Stimulated activated CD4-positive, alpha-beta T cell treated with anti-CD3 and anti-CD28 coated beads, Interleukin-2, amount 100 ng/mL, for 4 hours (primary cell): ENCODE results near the gene LLGL2.
"Not testable (repeated sequence)": the region's sequence is repeated elsewhere in the genome, so short reads cannot be mapped to it uniquely, and the experiment has no call there.

Experiments used
- DNase-seq: peaks from one replicate; pipeline ENCODE4 v3.0.0-alpha.2; 2020; ENCODE audit warnings: low read depth

Gene LLGL2

DNA sequence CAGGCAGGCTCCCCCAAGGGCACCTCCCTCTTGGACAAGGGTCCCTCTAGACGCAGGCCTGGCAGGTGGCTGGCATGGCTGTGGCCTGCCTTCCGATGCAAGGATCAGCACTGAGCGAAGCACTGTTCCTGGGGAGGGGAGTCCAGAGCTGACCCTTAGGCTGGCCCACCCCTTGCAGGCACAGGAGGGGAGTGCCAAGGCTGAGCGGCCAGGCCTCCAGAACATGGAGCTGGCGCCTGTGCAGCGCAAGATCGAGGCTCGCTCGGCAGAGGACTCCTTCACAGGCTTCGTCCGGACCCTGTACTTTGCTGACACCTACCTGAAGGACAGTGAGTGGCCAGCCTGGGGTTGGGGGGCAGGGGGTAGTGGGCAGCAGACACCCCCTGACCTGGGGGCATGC lies 45.3 kb downstream of the LLGL2 start:
- no peak for DNase-seq

DNA sequence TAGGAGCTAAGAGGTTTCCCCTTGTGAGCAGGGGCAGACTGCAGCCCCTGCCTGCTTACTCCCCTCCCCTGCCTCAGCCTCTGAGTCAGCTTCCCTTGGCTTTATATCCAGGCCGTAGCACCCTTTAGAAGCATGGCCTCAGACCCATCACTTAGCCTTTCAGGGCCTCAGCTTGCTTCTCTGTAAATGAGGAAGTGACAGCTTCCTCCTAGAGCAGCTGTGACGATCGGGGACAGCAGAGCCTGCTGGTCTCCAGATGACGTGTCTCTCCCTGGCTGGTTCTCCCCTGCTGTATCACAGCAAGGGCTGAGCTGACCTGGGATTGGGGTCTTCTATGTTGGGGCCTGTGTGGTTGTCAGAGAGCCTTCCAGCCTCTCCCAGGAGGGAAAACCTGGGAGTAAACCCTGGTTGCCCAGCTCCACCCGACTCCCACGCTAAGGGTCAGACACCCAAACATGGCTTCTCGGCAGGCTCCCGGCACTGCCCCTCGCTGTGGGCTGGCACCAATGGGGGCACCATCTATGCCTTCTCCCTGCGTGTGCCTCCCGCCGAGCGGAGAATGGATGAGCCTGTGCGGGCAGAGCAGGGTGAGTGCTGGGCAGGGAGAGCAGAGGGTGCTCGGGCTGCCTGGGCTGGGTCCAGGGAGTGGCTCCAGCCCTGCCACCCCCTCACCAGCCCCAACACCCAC lies 45.8 kb downstream of the LLGL2 start:
- DNase-seq = no peak

DNA sequence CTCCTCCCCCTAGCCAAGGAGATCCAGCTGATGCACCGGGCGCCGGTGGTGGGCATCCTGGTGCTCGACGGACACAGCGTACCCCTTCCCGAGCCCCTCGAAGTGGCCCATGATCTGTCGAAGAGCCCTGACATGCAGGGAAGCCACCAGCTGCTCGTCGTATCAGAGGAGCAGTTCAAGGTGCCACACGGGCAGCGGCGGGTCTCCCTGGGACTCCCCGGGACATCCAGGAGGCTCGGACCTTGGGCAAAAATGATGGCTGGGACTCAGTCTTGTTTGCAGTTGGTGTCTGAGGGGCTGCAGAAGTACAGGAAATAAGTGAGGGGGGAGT lies 46.4 kb downstream of the LLGL2 start:
- DNase-seq = no peak

DNA sequence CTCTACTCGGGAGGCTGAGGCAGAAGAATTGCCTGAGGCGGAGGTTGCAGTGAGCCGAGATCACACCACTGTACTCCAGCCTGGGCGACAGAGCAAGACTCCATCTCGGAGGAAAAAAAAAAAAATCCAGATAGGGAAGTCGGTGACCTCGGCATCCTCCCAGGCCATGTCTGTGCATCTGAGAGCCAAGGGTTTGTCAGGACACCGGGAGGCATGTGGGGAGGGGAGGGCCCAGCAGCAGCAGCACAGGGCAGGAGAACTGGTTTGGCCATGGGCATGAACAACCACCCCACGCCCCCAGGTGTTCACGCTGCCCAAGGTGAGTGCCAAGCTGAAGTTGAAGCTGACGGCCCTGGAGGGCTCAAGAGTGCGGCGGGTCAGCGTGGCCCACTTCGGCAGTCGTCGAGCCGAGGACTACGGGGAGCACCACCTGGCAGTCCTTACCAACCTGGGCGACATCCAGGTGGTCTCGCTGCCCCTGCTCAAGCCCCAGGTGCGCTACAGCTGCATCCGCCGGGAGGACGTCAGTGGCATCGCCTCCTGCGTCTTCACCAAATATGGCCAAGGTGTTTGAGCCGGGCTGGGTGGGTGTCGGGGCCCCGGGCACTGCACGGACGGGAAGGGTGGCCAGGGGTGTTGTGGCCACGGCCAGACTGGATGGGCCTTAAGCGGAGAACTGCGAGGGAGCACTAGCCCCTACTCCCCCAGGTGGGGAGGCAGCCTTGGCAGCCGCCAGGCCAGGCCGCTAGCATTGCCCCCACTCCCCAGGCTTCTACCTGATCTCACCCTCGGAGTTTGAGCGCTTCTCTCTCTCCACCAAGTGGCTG lies 47.4 kb downstream of the LLGL2 start:
- no peak for DNase-seq

DNA sequence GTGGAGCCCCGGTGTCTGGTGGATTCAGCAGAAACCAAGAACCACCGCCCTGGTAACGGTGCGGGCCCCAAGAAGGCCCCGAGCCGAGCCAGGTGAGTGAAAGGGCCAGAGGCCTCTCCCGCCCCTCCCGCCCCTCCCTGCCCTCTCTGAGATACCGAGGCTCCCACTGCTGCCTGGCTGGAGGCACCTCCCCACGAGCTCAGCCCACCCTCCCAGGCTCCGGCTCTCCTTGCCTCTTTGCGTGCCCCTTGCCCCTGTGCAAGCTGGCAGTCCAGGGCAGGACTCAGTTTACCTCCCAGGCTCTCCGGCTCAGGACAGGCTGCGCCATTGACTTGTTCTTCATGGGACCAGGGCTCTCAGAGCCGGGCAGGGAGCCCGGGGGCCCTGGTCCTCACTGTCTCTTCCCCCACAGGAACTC lies 48.1 kb downstream of the LLGL2 start:
- DNase-seq = no peak

DNA sequence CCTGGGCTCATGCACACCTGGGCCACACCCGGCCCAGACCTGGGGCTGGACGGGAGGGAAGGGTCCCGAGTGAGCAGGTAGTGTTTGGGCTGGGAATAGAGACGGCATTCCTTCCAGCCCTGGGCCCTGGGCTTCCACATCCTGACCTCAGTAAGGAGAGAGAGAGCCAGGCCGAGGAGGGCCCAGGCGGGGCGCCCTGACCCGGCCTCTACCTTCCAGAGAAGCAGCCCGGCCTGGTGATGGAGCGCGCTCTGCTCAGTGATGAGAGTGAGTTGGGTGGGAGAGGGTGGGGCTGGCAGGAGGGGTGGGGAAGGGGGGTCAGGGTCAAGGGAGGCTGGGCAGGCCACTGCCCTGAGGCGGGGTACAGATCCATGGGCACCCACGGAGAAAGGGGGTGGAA lies 48.5 kb downstream of the LLGL2 start:
- DNase-seq = no peak

DNA sequence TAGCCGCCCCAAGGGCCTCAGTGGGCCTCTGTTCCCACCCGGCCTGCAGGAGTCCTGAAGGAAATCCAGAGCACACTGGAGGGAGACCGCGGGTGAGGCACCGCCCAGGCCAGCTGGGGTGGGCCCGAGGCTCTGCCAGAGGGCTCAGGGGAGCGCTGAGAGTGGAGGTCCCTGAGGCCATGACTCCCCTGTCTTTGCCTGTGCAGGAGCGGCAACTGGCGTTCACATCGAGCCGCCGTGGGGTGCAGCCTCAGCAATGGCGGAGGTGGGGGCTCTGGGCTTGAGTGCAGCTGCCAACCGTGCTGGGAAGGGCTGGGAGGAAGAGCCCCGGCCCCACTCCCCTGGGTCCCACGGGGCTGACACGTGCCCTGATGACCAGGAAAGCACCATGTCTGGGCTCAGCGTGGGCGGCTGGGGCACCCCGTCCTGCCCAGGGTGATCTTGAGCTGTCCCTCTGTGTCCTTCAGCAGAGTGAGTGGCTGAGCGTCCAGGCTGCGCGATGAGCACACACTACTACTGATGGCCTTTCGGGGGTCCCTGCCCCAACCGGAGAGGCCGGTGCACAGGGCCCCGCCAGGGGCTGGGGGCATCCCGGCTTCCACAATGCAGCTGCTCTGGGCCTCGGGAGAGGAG lies 49.0 kb downstream of the LLGL2 start:
- DNase-seq = no peak

DNA sequence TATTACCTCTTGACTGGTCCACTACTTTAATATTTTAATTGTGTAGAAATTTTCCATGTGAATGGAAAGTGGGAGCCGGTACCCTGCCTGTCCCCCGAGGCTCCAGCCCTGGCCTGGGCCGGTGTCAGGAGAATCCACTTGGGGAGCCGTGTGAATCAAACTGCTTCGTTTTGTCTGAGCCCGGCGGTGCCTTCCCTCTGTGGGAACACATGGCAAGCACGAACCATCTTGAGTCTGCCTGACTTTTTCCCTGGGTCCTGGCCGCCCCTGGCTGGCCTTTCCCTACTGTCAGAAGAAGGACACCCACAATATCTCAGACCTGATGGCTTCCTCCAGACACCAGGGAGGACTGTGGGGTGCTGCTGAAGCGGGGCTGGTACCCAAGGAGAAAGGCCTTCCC lies 49.7 kb downstream of the LLGL2 start:
- DNase-seq = no peak

DNA sequence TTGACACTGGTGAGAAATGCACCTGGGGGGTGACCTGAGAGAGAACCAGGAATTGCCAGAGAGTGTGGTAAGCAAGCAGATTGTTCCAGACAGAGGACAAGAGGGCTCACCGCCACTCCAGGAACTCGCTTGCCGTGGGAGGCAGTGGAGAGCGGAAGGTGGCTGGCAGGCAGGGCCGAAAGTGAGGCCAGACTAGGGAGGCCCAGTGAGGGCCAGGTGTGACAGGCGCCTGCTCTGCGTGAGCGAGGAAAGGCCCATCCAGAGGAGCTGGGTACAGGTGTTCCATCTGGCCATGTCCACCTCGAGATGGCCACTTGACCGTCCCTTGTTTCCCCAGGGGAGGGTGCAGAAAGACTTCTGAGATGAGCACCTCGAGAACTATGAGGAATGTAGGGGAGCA lies 50.2 kb downstream of the LLGL2 start:
- no peak for DNase-seq

DNA sequence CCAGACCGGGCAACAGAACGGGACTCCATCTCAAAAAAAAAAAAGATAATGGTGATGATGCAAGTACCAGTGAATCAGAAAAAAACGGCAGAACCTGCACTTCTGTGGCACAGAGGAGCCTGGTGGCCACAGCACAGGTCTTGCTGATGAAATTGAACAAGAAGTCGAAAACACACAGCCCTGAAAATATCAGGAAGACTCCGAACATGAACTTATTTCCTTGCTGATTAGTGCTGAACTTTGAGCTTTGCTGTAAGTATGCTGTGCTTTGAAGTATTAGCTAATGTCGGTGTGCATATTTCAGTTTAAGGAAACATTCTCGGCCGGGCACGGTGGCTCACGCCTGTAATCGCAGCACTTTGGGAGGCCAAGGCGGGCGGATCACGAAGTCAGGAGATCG lies 51.2 kb downstream of the LLGL2 start:
- DNase-seq = no peak

DNA sequence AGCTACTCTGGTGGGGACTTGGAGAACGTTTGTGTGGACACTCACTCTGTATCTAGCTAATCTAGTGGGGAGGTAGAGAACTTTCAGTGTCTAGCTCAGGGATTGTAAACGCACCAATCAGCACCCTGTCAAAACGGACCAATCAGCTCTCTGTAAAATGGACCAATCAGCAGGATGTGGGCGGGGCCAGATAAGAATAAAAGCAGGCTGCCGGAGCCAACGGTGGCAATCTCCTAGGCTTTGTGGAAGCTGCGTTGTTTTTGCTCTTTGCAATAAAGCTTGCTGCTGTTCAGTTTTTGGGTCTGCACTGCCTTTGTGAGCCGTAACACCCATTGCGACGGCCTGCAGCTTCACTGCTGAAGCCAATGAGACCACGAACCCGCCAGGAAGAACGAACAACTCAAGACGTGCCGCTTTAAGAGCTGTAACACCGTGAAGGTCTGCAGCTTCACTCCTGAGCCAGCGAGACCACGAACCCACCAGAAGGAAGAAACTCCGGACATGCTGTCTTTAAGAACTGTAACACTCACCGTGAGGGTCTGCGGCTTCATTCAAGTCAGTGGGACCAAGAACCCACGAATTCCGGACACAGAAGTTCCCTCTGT lies 55.7 kb downstream of the LLGL2 start:
- DNase-seq = peak; percentile 30

DNA sequence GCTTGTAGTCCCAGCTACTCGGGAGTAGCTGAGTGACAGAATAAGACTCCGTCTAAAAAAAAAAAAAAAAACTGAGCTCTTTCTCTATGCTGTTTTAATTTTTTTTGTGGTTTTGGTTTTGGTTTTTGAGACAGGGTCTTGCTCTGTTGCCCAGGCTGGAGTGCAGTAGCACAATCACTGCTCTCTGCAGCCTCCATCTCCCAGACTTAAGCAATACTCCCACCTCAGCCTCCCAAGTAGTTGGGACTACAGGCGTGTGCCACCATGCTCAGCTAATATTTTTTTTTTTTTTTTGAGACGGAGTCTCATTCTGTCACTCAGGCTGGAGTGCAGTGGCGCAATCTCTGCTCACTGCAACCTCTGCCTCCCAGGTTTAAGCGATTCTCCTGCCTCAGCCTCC lies 57.7 kb downstream of the LLGL2 start:
- DNase-seq = not testable (repeated sequence)

DNA sequence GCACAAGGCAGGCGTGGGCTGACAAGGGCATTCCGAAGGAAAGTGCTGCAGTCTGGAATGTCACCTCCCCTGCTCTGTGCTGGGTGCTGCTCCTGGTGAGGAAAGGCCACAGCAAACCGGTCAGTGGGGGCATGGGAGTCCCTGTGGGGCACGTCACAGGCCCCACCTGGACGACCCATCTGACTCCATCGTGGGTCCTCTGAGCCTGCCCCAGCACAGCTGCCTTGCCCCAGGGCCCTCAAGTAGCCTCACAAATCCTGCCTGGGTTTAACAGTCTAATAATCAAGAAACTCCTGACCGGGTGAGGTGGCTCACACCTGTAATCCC lies 59.3 kb downstream of the LLGL2 start:
- DNase-seq = no peak

DNA sequence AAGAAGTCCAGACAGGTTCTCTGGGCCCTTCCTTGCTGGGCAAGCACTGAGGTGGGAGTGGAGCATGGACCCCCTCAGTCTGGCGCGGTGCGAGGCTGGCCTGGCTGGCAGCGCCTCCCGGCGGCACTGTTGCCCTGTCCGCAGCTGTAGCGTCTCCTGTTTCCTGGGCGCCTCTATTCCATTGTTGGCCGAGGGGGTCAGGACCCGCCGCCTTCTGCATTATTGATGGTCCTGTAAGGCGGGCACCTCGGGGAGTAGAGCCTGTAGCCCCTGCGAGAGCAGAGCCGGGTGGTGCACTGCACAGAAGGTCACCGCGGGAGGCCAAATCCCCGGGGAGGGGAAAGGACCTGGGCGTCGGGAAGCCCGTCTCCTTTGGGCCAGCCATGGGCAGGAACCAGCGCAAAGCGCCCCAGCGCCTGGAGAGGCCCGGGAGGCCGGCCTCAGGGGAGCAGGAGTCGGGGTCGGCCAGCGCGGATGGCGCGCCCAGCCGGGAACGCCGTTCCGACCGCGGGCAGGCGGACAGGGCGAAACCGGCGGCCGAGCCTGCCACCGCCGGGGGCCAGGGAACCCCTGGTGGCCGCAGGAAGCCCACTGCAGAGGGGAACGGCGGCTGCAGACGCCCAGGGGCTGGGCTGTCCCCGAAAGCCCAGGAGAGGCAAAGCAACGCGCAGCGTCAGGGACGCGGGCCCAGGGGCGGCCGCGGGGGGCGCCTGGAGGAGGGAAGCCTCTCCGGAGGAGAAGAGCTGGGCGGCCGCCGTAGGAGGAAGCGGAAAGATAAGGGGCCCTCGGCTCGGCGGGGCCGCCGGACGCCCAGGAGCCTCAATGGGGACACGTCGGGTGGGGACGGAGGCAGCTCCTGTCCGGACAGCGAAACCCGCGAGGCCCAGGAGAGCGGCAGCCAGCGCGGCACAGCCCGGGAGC lies 62.4 kb downstream of the LLGL2 start, which contains the start of gene MYO15B:
Gene MYO15B (plus strand): TSS at position 126 of the 921 bp plus-strand sequence. CDS start 258 bp downstream, at position 384.
- DNase-seq = peak; percentile 52

DNA sequence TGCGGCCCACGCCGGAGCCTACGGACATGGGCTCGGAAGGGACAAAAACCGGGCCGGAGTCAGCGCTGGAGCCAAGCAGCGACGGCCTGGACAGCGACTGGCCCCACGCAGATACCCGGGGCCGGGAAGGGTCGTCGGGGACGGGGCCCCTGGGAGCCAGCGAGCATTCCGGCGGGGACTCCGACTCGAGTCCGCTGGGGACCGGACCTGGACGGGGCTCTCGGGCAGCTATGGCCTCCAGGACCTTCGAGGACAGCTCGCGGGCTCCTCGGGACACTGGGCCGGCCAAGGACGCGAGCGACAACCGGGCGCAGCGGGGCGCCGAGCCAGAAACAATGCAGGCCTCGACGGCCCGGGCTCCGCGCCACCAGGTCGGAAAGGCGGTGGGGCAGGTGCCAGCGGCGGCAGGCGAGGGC lies 63.1 kb downstream of the LLGL2 start:
- DNase-seq = no peak

DNA sequence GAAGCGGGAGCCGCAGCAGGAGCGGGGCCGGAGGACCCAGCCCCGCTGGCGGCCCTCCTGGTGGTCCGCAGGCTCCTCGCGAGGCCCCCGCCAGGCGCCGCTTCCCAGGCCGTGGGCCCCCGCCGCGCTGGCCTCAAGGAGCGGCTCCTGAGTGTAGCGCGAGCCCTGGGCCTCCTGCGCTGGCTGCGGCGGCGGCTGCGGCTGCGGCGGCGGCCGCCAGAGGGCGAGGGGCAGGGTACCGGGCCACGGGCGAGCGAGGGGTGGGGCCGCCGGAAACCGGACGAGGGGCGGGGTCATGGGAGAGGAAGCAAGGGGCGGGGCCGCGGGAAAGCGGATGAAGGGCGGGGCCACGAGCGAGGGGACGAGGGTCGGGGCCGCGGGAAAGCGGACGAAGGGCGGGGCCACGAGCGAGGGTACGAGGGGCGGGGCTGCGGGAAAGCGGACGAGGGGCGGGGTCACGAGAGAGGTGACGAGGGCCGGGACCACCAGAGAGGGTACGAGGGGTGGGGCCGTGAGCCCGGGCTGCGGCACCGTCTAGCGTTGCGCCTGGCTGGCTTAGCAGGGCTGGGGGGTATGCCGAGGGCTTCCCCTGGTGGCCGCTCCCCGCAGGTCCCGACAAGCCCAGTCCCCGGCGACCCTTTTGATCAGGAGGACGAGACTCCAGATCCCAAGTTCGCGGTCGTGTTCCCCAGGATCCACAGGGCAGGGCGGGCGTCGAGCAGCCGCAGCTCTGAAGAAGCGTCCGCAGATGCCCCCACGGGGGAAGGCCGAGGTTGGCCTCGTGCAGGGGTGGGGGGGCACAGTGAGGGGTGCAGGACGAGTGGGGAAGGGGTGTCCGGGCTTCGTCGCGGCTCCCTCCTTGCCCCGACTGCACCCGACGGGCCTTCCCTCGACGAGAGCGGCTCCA lies 63.8 kb downstream of the LLGL2 start:
- peak; percentile 97 for DNase-seq

DNA sequence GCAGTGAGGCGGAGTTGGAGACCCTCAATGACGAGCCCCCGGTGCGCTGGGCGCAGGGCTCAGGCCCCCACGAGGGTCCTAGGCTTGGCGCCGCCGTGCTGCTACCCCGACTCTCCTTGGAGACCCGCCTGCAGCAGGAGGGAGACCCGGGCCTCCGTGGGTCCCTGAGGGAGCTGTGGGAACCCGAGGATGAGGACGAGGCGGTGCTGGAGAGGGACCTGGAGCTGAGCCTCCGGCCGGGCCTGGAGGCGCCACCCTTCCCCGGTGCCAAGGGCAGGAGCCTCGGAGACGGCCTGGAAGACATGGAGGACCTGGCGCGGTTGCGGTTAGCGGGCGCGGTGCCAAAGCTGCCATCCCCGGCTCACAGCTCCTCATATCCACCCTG lies 64.4 kb downstream of the LLGL2 start:
- no peak for DNase-seq

DNA sequence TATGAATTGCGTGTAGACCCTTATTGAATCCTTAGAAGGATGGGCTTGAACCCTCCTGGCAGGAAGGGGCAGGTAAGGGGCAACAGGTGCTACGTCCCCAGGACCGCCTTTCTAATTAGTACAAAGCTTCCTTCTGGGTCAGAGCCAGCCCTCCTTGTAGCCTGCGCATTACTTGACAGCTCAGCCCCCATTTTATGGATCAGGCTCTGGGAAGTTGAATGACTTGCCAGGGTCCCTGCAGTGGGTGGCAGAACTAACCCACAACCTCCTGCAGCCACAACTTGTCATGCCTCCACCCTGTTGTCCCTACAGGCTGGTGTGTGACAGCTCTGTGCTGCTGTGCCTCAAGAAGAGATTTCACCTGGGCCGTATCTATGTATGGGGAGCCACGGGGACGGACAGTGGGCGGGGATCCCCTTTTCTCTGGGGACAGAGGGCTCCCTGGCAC lies 64.8 kb downstream of the LLGL2 start:
- no peak for DNase-seq

DNA sequence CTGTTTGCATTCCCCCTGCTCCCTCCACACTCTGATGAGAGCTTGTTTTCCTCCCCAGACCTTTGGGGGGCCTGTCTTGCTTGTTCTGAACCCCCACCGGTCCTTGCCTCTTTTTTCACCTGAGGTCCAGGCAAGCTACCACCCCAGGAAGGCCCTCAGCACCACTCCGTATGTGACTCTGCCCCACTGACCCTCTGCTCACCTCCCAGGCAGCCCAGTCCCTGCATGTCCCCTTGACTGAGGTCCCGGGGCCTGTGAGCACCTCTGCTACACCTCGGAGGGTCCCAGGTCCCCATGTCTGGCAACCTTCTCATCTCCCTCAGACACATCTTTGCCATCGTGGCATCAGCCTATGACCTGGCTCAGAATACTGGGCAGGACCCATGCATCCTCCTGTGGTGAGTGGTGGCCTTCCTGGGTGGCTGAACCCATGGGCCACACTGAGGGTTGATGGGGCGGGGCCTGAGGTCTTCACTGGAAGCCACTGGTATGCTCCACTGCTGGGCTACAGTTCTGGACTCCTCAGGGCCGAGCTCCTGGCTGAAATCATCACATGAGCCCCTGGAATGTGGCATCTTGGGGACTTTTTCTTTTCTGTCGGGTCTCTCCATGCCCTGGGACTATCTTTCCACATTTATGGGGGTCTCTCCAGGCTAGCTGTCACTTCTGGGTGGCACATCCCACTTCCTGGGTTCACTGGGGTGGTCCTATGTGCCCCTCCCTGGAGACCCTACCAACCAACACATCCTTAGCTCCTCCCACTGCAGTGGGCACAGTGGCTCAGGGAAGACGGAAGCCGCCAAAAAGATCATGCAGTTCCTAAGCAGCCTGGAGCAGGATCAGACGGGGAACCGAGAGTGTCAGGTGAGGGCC lies 65.6 kb downstream of the LLGL2 start:
- no peak for DNase-seq
